GM20000 (cell line): Measurements from ENCODE around the gene NEK6.

ENCODE experiments used
- DNase-seq: peaks from one replicate; pipeline ENCODE4 v3.0.0; 2012; ENCODE audit warnings: low spot score
- TF ChIP-seq, protein P1 (sequence below): IDR thresholded peaks from 2 replicates; pipeline ENCODE4 v1.5.1; 2012; ENCODE audit warnings: mild to moderate bottlenecking, control low read depth; ENCODE audit errors: extremely low read depth, missing control alignments

Gene NEK6

DNA sequence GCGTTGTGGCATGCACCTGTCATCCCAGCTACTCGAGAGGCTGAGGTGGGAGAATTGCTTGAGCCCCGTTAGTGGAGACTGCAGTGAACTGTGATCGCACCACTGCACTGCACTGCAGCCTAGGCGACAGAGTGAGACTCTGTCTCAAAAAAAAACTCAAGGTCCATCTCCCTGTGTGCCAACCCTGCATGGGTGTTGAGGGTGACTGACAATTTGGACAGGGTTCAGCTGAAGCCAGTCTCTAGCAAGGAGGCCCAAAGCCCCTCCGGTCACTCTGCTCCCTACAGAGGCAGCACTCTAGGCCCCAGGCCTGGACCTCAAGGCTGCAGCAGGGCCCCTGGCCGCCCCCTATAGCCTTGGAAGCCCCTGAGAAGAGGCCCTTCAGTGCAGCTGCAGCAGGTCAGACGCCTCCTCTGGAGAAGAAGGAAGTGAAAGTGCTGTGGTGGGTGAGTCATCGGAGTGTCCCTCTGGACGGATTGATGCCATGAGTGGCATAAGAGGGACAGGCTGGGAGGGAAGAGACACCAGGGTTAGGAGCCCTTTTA, 39.2 kb upstream of the NEK6 start:
- TF ChIP-seq, protein P1, sequence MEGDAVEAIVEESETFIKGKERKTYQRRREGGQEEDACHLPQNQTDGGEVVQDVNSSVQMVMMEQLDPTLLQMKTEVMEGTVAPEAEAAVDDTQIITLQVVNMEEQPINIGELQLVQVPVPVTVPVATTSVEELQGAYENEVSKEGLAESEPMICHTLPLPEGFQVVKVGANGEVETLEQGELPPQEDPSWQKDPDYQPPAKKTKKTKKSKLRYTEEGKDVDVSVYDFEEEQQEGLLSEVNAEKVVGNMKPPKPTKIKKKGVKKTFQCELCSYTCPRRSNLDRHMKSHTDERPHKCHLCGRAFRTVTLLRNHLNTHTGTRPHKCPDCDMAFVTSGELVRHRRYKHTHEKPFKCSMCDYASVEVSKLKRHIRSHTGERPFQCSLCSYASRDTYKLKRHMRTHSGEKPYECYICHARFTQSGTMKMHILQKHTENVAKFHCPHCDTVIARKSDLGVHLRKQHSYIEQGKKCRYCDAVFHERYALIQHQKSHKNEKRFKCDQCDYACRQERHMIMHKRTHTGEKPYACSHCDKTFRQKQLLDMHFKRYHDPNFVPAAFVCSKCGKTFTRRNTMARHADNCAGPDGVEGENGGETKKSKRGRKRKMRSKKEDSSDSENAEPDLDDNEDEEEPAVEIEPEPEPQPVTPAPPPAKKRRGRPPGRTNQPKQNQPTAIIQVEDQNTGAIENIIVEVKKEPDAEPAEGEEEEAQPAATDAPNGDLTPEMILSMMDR: no peak
- DNase-seq: peak; percentile 78

DNA sequence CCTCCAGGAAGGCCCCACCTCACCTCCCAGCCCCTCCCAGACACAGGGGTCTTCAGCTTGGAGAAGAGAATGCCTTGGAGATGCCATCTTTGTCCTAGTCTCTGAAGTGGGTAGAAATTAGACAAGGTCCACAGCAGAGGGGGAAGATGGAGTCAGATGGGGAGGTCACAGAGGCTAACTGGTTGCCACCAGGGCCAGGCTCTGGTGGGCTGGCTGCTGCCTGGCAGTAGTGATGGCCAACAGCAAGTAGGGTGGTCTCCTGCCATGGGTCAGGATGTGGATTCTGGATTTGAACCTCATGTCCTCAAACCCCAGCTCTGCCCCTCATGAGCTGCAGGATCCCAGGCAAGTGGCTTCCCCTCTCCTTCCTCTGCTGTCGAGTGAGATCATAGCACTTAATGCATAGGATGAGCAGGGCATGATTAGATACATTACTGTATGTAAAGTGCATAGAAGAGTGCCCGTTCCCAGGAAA, 38.7 kb upstream of the NEK6 start:
- DNase-seq: no peak

DNA sequence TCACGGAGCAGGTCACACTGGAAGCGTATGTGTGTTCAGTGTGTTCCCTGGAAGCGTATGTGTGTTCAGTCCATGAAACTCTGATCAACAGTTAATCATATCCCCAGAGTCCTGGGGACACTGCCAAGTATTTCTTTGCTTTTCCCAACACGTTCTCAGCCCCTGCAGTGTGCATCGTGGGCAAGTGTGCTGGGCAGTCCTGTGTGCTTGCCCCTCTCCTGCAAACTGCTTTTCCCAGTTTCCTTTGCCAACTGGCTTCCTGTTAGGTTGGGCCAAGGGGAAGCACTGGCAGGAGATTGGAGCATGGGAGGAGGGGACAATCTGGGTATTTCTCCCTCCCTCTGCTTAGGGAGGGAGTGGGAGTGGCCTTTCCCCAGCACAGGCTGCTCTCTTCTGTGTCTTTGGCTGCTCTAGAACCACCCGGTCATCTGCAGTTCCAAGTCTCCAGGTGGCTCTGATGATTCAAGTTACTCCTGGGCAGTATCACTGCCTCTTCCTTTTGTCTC, 36.8 kb upstream of the NEK6 start:
- DNase-seq: no peak
- TF ChIP-seq, protein P1: no peak

More for the DNA sequence above, 38.7 kb upstream of the NEK6 start:
- TF ChIP-seq, protein P1: no peak

DNA sequence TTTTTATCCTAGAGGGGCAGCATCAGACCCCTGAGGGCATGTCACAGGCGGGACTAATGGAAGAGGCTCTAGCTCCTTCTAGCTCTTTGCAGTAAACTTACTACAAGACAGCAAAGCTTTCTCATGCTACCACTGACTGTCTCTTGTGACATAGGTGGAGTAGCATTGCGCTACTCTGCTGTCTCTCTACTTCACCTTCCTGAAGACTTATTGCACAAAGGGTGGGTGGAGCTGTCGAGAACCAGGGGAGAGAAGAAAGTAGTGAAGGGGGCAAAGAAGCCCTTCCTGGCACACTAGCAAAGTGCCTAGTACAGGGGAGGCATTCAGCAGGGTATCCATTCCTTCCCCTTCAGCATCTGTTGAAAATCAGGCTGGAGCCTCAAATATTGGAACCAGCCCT, 36.1 kb upstream of the NEK6 start:
- TF ChIP-seq, protein P1: no peak
- no peak for DNase-seq

DNA sequence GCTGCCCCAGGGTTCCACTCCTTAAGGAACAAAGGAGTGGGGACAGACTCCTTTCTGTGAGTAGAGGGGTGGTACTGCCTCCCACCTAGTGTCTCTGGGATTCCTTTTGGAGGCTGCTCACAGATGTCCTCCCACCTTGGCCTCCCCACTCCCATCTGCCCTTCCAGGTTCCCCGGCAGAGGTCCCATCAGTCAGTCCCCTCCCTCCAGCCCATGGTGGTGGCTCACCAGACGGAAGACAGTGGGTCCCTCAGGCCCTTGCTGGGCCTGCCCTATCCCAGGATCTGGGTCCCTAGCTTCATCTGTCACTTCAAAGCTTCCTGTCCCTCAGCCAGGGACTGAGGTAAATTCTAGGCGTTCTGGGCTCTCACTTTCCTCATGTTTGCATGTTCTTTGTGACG, 35.6 kb upstream of the NEK6 start:
- no peak for DNase-seq
- TF ChIP-seq, protein P1: no peak

DNA sequence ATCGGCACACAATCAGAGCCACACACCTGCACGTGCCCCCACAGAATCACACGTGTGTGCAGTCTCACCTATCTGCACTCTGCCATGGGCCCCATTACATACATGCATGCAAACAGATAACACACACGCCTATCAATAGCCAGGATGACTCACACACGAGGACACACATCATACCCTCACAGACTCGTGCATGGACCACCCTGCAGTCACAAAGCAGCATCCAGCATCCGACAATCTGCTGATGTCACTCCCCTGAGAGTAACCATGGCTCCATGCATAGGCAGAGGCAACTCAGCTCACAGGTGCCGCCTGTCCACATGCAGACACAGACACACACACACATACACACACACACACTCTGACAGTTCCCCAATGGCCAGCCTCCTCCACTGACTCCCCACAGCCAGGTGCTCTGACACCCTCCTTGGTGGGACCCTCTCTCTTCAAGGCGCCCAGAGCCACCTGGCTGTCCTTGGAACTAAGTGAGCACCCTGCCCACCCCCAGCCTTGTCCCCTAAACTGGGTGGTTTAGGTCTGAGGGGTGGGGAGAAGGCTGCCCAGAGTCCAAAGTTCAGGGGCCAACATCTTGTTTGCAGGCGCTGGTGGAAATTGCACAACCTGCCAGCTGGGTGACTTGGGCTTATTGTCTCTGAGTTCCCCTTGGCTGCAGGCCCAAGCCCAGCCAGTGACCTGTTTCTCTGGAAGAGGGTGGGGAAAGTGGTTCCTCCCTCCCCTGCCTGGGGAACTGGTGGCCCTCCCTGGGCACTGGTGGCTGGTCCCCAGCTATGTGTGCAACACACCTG, 34.6 kb upstream of the NEK6 start:
- TF ChIP-seq, protein P1: no peak
- DNase-seq: no peak

DNA sequence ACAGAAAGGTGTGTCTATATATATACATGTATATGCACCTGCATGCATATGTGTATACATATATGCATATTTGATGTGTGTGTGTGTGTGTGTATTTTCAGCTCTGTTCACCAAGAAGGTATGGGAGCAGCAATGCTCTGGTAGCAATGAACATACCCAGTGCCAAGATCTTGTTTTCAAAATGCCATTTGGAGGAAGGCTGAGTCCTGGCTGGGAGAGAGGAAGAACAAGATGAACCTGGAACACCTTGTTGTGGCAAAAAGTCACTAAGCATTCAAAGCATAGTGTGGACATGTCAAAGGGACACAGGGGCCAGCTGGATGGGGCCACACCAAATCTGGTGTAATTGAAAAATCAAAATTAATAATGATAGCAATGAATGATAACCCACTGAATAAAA, 31.8 kb upstream of the NEK6 start:
- TF ChIP-seq, protein P1: no peak
- no peak for DNase-seq
